H1 (cell line): ENCODE measurements around the gene ISY1. TPM values are rescaled to one million over a fixed set of nuclear protein-coding genes. Genes with fewer than 3 reads are reported as not detected.

Source experiments
- JUND ChIP-seq: IDR thresholded peaks from 2 replicates; pipeline ENCODE4 v1.6.1; 2011; ENCODE audit warnings: mild to moderate bottlenecking, improper control_type of control experiment, low read length
- POU5F1 ChIP-seq: IDR thresholded peaks from 2 replicates; pipeline ENCODE4 v1.6.1; 2011; ENCODE audit warnings: low read depth, mild to moderate bottlenecking, low read length, moderate library complexity
- polyA plus RNA-seq, 7 experiments: library from polyadenylated mRNA; depleted of rRNA in 3 of 7; stranded (reverse) in 5 of 7; unstranded in 2 of 7; fragments of >200 nt in 5 of 7; fragments of 200-250 nt in 2 of 7; gene quantifications; 1 replicate in 5 of 7; 2 replicates in 1 of 7; 4 replicates in 1 of 7; pipeline versions ENCODE4 v1.2.1 to v1.2.3, GENCODE V29; 2011 to 2013; ENCODE audit warnings: missing spikeins in 2 of 7, mixed read lengths in 2 of 7
- total RNA-seq: library from RNA; stranded (reverse); fragmentation: NEBNext Ultra II Directional; extraction: Animal tissue kit (Norgen Biotek cat#: 25700); gene quantifications from 2 replicates; pipeline ENCODE4 v1.2.1, GENCODE V29; 2021

The ISY1 gene
- total and polyA plus RNA-seq, 2 of the 8 experiments (the other 6 are each of a cell fraction or from before 2014, with no cell fraction given), result 16.6 to 38.7 TPM

GRCh38 chr3:129173725-129174124, 12.9 kb upstream of the ISY1 start (continued):
- no peak for TF ChIP-seq JUND
- no peak for TF ChIP-seq POU5F1
